Purkinje cell (primary cell): ENCODE measurements around the gene UNKL. TPM values are rescaled to one million over a fixed set of nuclear protein-coding genes. Genes with fewer than 3 reads are reported as not detected.

Source experiments
- polyA plus RNA-seq: library from polyadenylated mRNA; unstranded; fragments of >200 nt; fragmentation: Nextera tagmentation; gene quantifications from 2 replicates; pipeline ENCODE4 v1.2.1, GENCODE V29; 2014

UNKL gene, protein sequence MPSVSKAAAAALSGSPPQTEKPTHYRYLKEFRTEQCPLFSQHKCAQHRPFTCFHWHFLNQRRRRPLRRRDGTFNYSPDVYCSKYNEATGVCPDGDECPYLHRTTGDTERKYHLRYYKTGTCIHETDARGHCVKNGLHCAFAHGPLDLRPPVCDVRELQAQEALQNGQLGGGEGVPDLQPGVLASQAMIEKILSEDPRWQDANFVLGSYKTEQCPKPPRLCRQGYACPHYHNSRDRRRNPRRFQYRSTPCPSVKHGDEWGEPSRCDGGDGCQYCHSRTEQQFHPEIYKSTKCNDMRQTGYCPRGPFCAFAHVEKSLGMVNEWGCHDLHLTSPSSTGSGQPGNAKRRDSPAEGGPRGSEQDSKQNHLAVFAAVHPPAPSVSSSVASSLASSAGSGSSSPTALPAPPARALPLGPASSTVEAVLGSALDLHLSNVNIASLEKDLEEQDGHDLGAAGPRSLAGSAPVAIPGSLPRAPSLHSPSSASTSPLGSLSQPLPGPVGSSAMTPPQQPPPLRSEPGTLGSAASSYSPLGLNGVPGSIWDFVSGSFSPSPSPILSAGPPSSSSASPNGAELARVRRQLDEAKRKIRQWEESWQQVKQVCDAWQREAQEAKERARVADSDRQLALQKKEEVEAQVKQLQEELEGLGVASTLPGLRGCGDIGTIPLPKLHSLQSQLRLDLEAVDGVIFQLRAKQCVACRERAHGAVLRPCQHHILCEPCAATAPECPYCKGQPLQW
- polyA plus RNA-seq, result 2.1 and 3.6 TPM in 2 replicates

DNA sequence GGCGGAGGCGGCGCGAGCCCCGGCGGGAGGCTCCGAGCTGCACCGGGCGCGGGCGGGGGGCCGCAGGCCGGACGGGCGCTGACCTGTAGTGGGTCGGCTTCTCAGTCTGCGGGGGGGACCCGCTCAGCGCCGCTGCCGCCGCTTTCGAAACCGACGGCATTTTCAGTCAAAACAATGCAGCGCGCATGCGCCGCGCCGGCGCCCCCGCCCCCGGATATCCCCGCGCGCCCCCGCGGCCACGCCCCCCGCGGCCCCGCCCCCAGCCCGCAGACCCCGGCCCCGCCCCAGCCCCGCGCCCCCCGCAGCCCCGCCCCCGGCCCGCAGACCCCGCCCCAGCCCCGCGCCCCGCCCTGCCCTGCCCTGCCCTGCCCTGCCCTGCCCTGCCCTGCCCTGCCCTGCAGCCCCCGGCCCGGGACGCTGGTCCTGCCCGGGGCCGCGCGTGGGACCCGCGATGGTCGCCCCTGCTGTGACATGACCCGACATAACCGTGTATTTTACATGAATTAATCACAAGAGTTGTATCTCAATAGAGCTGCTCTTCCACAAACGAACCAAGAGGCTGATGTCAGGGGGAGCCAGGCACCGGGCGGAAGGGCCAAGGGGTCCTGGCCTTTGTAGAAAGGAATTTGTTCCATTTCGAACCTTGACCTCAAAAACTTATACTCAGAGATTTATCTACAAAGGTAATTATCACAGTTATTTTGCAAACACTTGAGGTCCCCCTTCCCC is at the start of gene UNKL:
TSS of gene UNKL (minus strand) at position 173 of the 729 bp plus-strand sequence. CDS start at position 160, 13 bp downstream.

DNA sequence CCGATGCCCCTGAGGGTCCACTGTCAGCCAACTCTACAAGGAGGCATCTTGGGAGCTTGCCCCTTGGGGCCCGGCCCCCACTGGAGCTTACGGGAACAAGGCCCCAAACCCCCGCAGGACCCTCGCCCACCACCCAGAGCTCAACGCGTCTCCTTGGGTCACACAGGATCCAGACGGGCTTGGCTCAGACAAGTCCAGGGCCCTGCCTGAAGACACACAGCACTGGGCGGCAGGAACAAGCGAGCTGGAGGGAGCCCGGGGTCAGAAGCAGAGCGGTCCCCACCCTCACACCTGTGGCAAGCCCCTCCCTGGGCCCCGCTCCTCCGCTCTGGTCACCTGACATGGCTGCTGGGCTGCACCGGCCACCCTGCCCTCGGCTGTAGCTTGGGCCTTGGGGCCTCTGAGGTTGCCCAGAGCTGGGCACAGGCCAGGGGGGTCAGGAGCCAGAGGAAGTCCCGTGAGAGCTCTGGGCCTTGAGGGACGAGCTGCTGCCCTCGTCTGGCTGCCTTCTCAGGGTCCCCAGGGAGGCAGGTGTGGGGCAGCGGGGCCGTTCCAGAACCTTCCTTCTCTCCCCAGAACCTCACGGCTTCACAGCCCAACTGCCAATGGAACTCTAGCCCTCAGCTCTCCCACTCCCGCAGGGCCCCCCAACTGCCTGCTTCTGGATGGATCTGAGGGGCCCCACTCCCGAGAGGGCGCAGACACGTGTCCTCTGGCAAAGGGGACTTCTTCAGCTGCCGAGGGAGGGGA is 29.7 kb upstream of the UNKL start, which contains the start of gene CCDC154:
TSS of gene CCDC154 (minus strand) at position 577 of the 750 bp plus-strand sequence. CDS start at position 343, 234 bp downstream.

DNA sequence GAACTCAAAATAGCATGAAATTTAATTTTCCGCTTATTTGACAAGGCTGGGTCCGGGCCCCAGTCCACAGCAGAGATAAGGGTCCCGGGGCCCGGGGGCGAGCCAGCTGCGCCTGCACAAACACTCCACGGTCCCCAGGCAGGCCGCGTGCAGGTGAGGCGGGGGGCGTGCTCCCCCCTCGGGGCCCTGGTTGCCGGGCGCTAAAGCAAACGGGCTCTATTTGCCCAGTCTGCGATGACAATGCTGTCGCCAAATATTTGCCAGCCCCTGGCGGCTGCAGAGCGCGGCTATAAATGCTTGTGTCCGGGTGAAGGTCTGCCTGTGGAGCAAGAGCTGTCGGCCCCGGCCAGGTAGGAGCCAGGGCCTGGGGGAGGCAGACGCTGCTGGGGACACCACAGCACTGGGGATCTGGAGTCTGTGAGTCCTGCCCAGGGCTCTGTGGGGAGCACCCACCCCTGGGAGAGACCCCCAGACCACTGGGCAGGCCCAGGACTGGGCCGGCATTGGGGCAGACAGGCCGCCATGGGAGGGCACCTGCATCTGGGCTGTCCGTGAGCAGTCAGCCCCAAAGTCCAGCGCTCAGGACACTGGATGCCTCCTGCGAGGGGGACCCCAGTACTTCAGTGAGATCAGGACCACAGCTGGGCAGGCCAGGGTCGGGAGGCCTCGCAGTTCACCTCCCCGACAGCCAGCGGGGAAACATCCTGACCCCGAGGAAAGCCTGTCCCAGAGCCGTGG is 16.4 kb upstream of the UNKL start, which contains the start of gene PERCC1:
TSS of gene PERCC1 (plus strand) at position 320 of the 738 bp plus-strand sequence. CDS start 1,516 bp downstream, outside the sequence.

DNA sequence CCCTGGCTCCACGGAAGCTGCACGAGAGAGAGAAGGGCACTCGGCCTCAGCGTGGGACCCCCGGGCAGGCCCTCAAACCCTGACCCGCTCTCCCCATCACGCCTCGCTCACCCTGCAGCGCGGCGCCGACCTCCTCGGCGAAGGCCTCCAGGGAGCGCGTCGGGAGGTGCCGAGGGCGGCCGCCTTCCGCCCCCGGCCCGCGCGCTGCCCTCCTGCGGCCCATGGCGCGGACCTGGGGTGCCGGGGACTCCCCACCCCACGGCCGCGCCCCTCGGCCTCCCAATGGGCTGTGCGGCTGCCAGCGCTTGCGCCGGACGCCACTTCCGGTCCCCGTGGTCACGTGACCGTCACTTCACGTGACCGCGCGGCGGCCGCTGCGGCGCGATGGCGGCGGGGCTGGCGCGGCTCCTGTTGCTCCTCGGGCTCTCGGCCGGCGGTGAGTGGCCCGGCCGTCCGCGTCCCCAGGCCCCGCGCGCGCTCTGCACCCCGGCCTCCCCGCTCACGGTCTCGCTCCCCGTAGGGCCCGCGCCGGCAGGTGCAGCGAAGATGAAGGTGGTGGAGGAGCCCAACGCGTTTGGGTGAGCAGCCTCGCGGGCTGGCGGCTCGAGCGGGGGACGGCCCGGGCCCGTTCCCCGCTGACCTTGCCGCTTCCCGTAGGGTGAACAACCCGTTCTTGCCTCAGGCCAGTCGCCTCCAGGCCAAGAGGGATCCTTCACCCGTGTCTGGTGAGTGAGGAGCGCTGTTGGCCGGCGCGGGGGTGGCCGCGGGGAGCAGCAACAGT is 62.7 kb downstream of the UNKL start, which contains the start of the genes GNPTG and TSR3:
TSS of gene GNPTG (plus strand) at position 350 of the 781 bp plus-strand sequence. CDS start at position 385, 35 bp downstream.
TSS of gene TSR3 (minus strand) at position 297 of the 781 bp plus-strand sequence. CDS start at position 223, 74 bp downstream.

DNA sequence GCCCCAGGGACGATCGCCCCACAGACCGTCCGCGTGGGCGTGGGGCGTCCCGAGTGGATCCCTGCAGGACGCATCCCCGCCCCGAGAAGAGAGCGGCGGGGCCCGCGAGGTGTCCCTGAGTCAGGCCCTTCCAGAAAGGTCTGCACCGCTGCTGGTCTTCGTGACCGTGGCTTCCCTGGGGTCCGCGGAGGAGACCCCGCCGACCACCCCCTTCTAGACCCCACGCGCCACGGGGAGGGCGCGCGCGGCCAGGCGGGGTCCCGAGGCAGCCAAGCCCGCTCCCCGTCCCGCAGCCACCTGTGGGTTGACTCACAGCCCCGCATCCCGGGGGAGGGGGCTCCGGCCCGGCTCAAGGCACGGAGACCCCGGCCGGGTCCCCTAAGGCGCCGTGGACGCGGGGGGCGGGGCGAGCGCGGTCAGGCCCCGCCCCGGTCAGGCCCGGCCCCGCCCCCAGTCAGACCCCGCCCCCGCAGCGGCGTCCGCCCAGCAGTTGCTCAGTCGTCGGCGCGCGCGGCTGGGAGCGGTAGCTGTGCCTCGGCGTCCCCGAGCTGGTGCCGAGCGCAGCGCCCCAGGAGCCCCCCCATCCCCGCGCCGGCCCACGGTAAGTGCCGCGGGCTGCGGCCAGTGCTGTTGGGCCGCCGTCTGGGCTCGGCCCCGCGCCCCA is 81.2 kb downstream of the UNKL start, which contains the start of gene BAIAP3:
TSS of gene BAIAP3 (plus strand) at position 497 of the 664 bp plus-strand sequence. CDS start 4,905 bp downstream, outside the sequence.

Other genes starting within 250 kb of the UNKL start
- gene TPSG1, start 189.4 kb downstream of the UNKL start, polyA plus RNA-seq, result not detected in 2 replicates
- not detected in 2 replicates for gene TPSB2, start 184.5 kb downstream of the UNKL start, polyA plus RNA-seq
- gene TPSAB1, start 174.0 kb downstream of the UNKL start, polyA plus RNA-seq, result not detected in 2 replicates
- not detected in 2 replicates for gene TPSD1, start 158.6 kb downstream of the UNKL start, polyA plus RNA-seq
- 7.7 and 10.6 TPM in 2 replicates for gene UBE2I, start 105.1 kb downstream of the UNKL start, polyA plus RNA-seq
- gene BAIAP3, start 81.1 kb downstream of the UNKL start, polyA plus RNA-seq, result 0.43 and 1.5 TPM in 2 replicates
- gene TSR3, start 62.8 kb downstream of the UNKL start, polyA plus RNA-seq, result 8.4 and 12.0 TPM in 2 replicates
- 24.3 and 38.4 TPM in 2 replicates for gene GNPTG, start 62.8 kb downstream of the UNKL start, polyA plus RNA-seq
- 8.0 and 23.6 TPM in 2 replicates for gene UQCC4, start 6.0 kb upstream of the UNKL start, polyA plus RNA-seq
- gene PERCC1, start 16.4 kb upstream of the UNKL start, polyA plus RNA-seq, result not detected in 2 replicates
- gene CCDC154, start 29.9 kb upstream of the UNKL start, polyA plus RNA-seq, result 0.73 TPM in 1 of 2 replicates, not detected in the other
- gene CLCN7, start 60.3 kb upstream of the UNKL start, polyA plus RNA-seq, result 0.52 and 0.55 TPM in 2 replicates
- not detected in 2 replicates for gene PTX4, start 74.2 kb upstream of the UNKL start, polyA plus RNA-seq
- 0.55 and 0.67 TPM in 2 replicates for gene TELO2, start 78.7 kb upstream of the UNKL start, polyA plus RNA-seq
- gene TMEM204, start 119.0 kb upstream of the UNKL start, polyA plus RNA-seq, result not detected in 2 replicates
- 0.13 and 0.50 TPM in 2 replicates for gene IFT140, start 197.4 kb upstream of the UNKL start, polyA plus RNA-seq
- gene CRAMP1, start 197.7 kb upstream of the UNKL start, polyA plus RNA-seq, result 0.43 and 1.4 TPM in 2 replicates